Mucosa of gallbladder (tissue), 1 donor: ENCODE measurements around the gene NUAK2. TPM values are rescaled to one million over a fixed set of nuclear protein-coding genes. Genes with fewer than 3 reads are reported as not detected.
A peak's percentile ranks its signal among the peaks of the same experiment; 100 is the strongest.

Experiments used
- DNase-seq: peaks from one replicate; pipeline ENCODE4 v3.0.0-alpha.2; 2020; ENCODE audit warnings: low spot score
- total RNA-seq: library from RNA; stranded (reverse); gene quantifications from one replicate; pipeline ENCODE4 v1.2.1, GENCODE V29; 2021
- donor health status: DM: no; HTN: no; CAD: no.

NUAK2 gene
- total RNA-seq, 1 donor from 2014 or later: 6.7 TPM

DNA sequence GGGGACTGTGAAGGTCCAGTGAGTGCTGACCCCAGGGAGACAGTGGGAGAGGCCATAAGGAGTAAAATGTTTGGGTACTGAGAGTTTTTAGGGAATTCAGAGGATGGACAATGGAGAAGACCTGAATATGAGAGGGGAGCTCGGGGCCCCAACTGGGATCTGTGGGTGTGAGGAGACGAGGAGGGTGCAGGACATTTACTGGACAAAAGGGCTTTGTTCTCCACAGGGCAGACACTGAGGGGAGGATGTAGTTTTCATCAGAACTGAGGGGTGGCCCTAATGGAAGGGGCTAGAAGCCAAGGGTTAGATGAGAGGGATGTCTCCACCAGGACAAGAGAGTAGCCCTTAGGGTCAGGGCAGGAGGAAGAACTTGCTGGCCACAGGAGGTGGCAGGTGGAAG, 63.8 kb downstream of the NUAK2 start:
- no peak for DNase-seq

DNA sequence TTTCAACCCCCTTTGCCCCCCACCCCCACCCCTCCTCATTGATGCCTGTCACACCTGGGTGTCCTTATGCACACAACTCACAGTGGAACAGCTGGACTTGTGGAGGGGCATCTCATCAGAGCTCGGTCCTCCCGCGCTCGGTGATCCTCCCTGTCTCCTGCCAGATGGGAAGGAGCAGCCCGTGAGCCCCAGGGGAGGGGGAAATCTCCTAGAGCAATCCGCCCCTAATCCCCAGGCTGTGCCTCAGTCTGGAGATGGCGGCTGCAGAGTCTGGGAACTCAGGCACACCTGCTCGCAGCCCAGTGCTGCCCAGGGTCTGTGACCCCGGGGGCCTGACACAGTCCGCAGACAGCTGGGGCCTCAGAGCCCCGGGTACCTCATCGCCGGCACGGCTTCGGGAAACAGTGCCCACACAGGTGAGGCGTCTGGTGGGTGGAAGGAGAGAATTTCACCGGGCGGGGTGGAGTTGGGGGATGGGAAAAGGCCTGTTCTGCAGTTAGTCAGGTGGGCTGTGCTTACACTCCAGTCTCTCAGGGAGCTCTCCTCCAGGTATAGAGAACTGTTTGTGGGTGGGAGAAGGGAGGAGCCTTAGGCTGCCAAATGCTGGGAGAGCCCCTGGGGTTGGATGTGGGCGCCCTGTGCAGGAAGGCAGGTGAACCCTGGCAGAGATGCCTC, 64.5 kb downstream of the NUAK2 start:
- DNase-seq: no peak

DNA sequence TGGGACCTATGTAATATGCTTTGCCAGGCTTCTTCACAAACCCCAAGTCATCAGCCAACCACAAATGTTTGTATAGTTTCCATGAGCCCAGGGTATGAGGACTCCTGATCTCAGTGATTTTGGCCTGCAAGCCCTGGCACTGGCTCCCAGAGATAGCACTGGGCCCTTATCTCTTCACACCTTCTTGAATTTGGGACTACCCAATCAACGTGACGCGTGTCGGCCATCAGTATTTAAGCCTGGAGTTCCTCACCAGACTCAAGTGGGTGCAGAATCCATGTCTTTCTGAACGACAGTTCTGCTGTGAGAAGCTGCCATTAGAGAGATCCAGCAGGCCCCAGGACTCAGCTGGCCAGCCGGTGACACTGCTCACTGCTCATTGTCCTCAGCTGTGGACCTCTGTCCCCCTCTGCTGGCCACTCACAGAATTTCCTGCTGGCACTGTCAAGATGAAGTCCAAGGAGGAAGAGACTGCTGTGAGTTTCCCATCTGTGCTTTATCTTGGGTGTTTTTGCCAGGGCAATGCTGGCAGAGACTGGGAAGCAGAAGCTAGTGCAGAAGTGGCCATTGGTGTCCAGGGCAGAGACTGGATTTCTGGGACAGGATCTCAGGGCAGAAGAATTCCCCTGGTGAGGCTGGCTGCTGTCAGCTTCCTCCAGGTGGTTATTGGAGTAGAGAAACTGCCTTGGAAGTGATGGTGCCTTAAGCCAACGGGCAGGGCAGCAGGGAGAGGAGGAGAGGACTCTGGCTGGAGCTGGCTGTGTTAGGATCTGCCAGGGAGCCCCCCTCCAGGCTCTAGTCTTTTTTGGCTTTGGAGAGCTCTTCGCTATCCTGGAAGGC, 65.4 kb downstream of the NUAK2 start:
- DNase-seq: peak; percentile 93

Other genes with a start within 250 kb of the NUAK2 start
- gene TMEM81, start 237.3 kb downstream of the NUAK2 start, total RNA-seq: 3.8 TPM
- 16.9 TPM for gene RBBP5, start 199.8 kb downstream of the NUAK2 start, total RNA-seq
- 12.4 TPM for gene DSTYK, start 110.0 kb downstream of the NUAK2 start, total RNA-seq
- gene TMCC2, start 93.8 kb downstream of the NUAK2 start, total RNA-seq: 2.8 TPM
- 2.2 TPM for gene KLHDC8A, start 35.2 kb upstream of the NUAK2 start, total RNA-seq
- gene LEMD1, start 100.3 kb upstream of the NUAK2 start, total RNA-seq: 1.0 TPM
- 0.81 TPM for gene BLACAT1, start 134.3 kb upstream of the NUAK2 start, total RNA-seq
- 76.4 TPM for gene CDK18, start 182.9 kb upstream of the NUAK2 start, total RNA-seq